HEK293 (cell line): ENCODE results near the gene DCST1.
A peak's percentile ranks its signal among the peaks of the same experiment; 100 is the strongest.

ENCODE experiments used
- BCL11A ChIP-seq: fragments of 450-650 bp; formaldehyde crosslinking; IDR thresholded peaks from 2 replicates; pipeline ENCODE4 v1.5.1; 2016; ENCODE audit warnings: low read depth, missing biosample characterization, missing genetic modification characterization
- EGR2 ChIP-seq: fragments of 450-650 bp; formaldehyde crosslinking; IDR thresholded peaks from 2 replicates; pipeline ENCODE4 v1.5.1; 2016; ENCODE audit warnings: low read depth, missing biosample characterization, missing genetic modification characterization
- GLI2 ChIP-seq: fragments of 450-650 bp; formaldehyde crosslinking; IDR thresholded peaks from 2 replicates; pipeline ENCODE4; 2017; ENCODE audit warnings: missing biosample characterization, missing genetic modification characterization, low read depth, borderline replicate concordance
- HOXD13 ChIP-seq: sonication (generic); formaldehyde crosslinking; IDR thresholded peaks from 2 replicates; pipeline ENCODE4 v1.8.0; 2022; ENCODE audit warnings: missing genetic modification reagents, borderline replicate concordance
- KLF16 ChIP-seq: fragments of 450-650 bp; formaldehyde crosslinking; IDR thresholded peaks from 2 replicates; pipeline ENCODE4 v1.5.1; 2017; ENCODE audit warnings: missing biosample characterization, missing genetic modification characterization
- KLF9 ChIP-seq: fragments of 450-650 bp; formaldehyde crosslinking; IDR thresholded peaks from 2 replicates; pipeline ENCODE4 v1.5.1; 2016; ENCODE audit warnings: missing biosample characterization, missing genetic modification characterization, low read depth
- OVOL3 ChIP-seq: fragments of 450-650 bp; formaldehyde crosslinking; IDR thresholded peaks from 2 replicates; pipeline ENCODE4 v1.5.1; 2016; ENCODE audit warnings: missing biosample characterization, missing genetic modification characterization
- TRIM28 ChIP-seq: IDR thresholded peaks from 2 replicates; pipeline ENCODE4 v1.6.1; 2011; ENCODE audit warnings: low read length, control low read depth, borderline replicate concordance
- YY2 ChIP-seq: fragments of 450-650 bp; formaldehyde crosslinking; IDR thresholded peaks from 2 replicates; pipeline ENCODE4 v1.5.1; 2016; ENCODE audit warnings: missing biosample characterization, missing genetic modification characterization
- ZBTB7A ChIP-seq: fragments of 450-650 bp; formaldehyde crosslinking; IDR thresholded peaks from 2 replicates; pipeline ENCODE4 v1.5.1; 2016; ENCODE audit warnings: low read depth, missing biosample characterization, missing genetic modification characterization
- ZEB2 ChIP-seq: fragments of 450-650 bp; formaldehyde crosslinking; IDR thresholded peaks from 2 replicates; pipeline ENCODE4 v1.5.1; 2016; ENCODE audit warnings: missing biosample characterization, missing genetic modification characterization
- ZFP37 ChIP-seq: fragments of 450-650 bp; formaldehyde crosslinking; IDR thresholded peaks from 2 replicates; pipeline ENCODE4 v1.5.1; 2016; ENCODE audit warnings: missing biosample characterization, missing genetic modification characterization
- ZNF155 ChIP-seq: fragments of 450-650 bp; formaldehyde crosslinking; IDR thresholded peaks from 2 replicates; pipeline ENCODE4 v1.5.1; 2016; ENCODE audit warnings: missing biosample characterization, missing genetic modification characterization
- ZNF23 ChIP-seq: fragments of 450-650 bp; formaldehyde crosslinking; IDR thresholded peaks from 2 replicates; pipeline ENCODE4 v1.5.1; 2016; ENCODE audit warnings: missing biosample characterization, missing genetic modification characterization, borderline replicate concordance
- ZNF248 ChIP-seq: fragments of 450-650 bp; formaldehyde crosslinking; IDR thresholded peaks from 2 replicates; pipeline ENCODE4 v1.5.1; 2017; ENCODE audit warnings: missing biosample characterization, missing genetic modification characterization
- ZNF341 ChIP-seq: fragments of 450-650 bp; formaldehyde crosslinking; IDR thresholded peaks from 2 replicates; pipeline ENCODE4; 2016; ENCODE audit warnings: low read depth, missing biosample characterization, missing genetic modification characterization
- ZNF404 ChIP-seq: fragments of 450-650 bp; formaldehyde crosslinking; IDR thresholded peaks from 2 replicates; pipeline ENCODE4 v1.5.1; 2017; ENCODE audit warnings: missing biosample characterization, missing genetic modification characterization
- ZNF433 ChIP-seq: fragments of 450-650 bp; formaldehyde crosslinking; IDR thresholded peaks from 2 replicates; pipeline ENCODE4 v1.5.1; 2016; ENCODE audit warnings: missing biosample characterization, missing genetic modification characterization, low read depth
- ZNF473 ChIP-seq: fragments of 450-650 bp; formaldehyde crosslinking; IDR thresholded peaks from 2 replicates; pipeline ENCODE4 v1.5.1; 2017; ENCODE audit warnings: missing biosample characterization, missing genetic modification characterization
- ZNF501 ChIP-seq: fragments of 450-650 bp; formaldehyde crosslinking; IDR thresholded peaks from 2 replicates; pipeline ENCODE4 v1.5.1; 2016; ENCODE audit warnings: missing biosample characterization, missing genetic modification characterization
- ZNF510 ChIP-seq: fragments of 450-650 bp; formaldehyde crosslinking; IDR thresholded peaks from 2 replicates; pipeline ENCODE4 v1.5.1; 2018; ENCODE audit warnings: mild to moderate bottlenecking, missing genetic modification characterization, missing biosample characterization; ENCODE audit not compliant: insufficient replicate concordance
- ZNF555 ChIP-seq: fragments of 450-650 bp; formaldehyde crosslinking; conservative IDR thresholded peaks from 2 replicates; pipeline ENCODE4 v1.5.1; 2017; ENCODE audit warnings: missing biosample characterization, mild to moderate bottlenecking, missing genetic modification characterization, inconsistent platforms
- ZNF621 ChIP-seq: fragments of 450-650 bp; formaldehyde crosslinking; IDR thresholded peaks from 2 replicates; pipeline ENCODE4 v1.5.1; 2017; ENCODE audit warnings: missing biosample characterization, missing genetic modification characterization
- ZNF701 ChIP-seq: fragments of 450-650 bp; formaldehyde crosslinking; IDR thresholded peaks from 2 replicates; pipeline ENCODE4 v1.5.1; 2016; ENCODE audit warnings: missing biosample characterization, missing genetic modification characterization
- ZNF707 ChIP-seq: fragments of 450-650 bp; formaldehyde crosslinking; IDR thresholded peaks from 2 replicates; pipeline ENCODE4 v1.5.1; 2016; ENCODE audit warnings: missing biosample characterization, missing genetic modification characterization
- ZNF830 ChIP-seq: fragments of 450-650 bp; IDR thresholded peaks from 2 replicates; pipeline ENCODE4 v1.5.0; 2018; ENCODE audit warnings: missing biosample characterization, missing genetic modification characterization, low read depth, mild to moderate bottlenecking, moderate library complexity
- ZSCAN23 ChIP-seq: fragments of 450-650 bp; formaldehyde crosslinking; IDR thresholded peaks from 2 replicates; pipeline ENCODE4 v1.5.1; 2016; ENCODE audit warnings: missing biosample characterization, missing genetic modification characterization
- TF ChIP-seq, protein P1 (sequence below): fragments of 450-650 bp; formaldehyde crosslinking; IDR thresholded peaks from 2 replicates; pipeline ENCODE4 v1.5.1; 2016; ENCODE audit warnings: missing biosample characterization, missing genetic modification characterization
- TF ChIP-seq, protein P2 (sequence below): fragments of 450-650 bp; formaldehyde crosslinking; IDR thresholded peaks from 2 replicates; pipeline ENCODE4 v1.5.1; 2016; ENCODE audit warnings: missing biosample characterization, missing genetic modification characterization
- TF ChIP-seq, protein P3 (sequence below): fragments of 450-650 bp; formaldehyde crosslinking; IDR thresholded peaks from 2 replicates; pipeline ENCODE4 v1.5.1; 2016; ENCODE audit warnings: missing biosample characterization, missing genetic modification characterization
- TF ChIP-seq, protein P4 (sequence below): fragments of 450-650 bp; formaldehyde crosslinking; conservative IDR thresholded peaks from 2 replicates; pipeline ENCODE4 v1.5.1; 2016; ENCODE audit warnings: low read depth, missing biosample characterization, missing genetic modification characterization

Gene DCST1

DNA sequence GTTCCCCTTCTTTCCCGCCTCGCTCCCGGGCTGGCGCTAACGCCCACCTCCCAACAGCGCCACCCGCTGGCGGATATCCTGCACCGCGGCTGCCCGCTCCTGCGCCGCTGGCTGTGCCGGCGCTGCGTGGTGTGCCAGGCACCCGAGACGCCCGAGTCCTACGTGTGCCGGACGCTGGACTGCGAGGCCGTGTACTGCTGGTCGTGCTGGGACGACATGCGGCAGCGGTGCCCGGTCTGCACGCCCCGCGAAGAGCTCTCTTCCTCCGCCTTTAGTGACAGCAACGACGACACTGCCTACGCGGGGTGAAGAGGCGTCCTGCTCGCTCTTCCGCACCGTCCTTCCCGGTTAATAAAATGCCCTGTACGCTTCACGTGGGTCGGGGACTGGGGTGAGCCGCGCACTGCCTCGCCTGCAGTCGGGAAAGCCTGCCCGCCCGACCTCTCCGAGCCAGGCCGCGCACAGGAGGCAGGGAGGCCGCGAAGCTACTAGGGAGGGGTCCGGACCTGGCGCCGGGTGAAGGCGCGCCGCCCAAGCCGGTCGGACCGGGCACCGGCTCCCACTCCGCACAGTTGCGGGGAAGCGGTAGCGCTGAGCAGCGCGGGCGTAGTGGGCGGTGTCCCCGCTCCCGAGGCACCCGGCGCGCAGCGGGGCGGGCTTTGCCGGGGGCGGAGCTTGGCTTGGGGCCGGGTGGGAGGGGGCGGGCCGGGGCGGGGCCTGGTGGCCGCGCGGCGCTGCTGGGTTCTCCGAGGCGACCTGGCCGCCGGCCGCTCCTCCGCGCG, 17.1 kb downstream of the DCST1 start, which contains the start of gene ADAM15 (continued):
- TF ChIP-seq KLF16 (tag by site-specific recombination) (peak; percentile 98), ZNF555 (tag by site-specific recombination) (no peak), ZNF707 (tag by site-specific recombination) (no peak), TRIM28 (peak; percentile 65; the same call in 1 of the 2 replicates), YY2 (tag by site-specific recombination) (no peak), ZNF621 (tag by site-specific recombination) (no peak), ZNF341 (peak; percentile 96), OVOL3 (peak; percentile 17; the same call in 1 of the 2 replicates), BCL11A (tag by site-specific recombination) (peak; percentile 88), ZNF510 (tag by site-specific recombination) (no peak), ZEB2 (tag by site-specific recombination) (peak; percentile 93), ZNF433 (tag by site-specific recombination) (no peak), KLF9 (tag by site-specific recombination) (peak; percentile 94), ZNF830 (tag by site-specific recombination) (no peak), ZNF23 (no peak), ZNF473 (tag by site-specific recombination) (no peak), ZSCAN23 (tag by site-specific recombination) (peak; percentile 88; the same call in 1 of the 2 replicates), ZBTB7A (tag by site-specific recombination) (peak; percentile 75), HOXD13 (no peak), ZNF248 (tag by site-specific recombination) (no peak), ZNF155 (tag by site-specific recombination) (no peak), ZFP37 (peak; percentile 87), GLI2 (tag by site-specific recombination) (no peak), ZNF501 (tag by site-specific recombination) (peak; percentile 91), ZNF701 (tag by site-specific recombination) (no peak), EGR2 (tag by site-specific recombination) (peak; percentile 86), ZNF404 (tag by site-specific recombination) (no peak)
- TF ChIP-seq, protein P1, sequence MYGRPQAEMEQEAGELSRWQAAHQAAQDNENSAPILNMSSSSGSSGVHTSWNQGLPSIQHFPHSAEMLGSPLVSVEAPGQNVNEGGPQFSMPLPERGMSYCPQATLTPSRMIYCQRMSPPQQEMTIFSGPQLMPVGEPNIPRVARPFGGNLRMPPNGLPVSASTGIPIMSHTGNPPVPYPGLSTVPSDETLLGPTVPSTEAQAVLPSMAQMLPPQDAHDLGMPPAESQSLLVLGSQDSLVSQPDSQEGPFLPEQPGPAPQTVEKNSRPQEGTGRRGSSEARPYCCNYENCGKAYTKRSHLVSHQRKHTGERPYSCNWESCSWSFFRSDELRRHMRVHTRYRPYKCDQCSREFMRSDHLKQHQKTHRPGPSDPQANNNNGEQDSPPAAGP (tag by site-specific recombination): peak; percentile 83
- TF ChIP-seq, protein P2, sequence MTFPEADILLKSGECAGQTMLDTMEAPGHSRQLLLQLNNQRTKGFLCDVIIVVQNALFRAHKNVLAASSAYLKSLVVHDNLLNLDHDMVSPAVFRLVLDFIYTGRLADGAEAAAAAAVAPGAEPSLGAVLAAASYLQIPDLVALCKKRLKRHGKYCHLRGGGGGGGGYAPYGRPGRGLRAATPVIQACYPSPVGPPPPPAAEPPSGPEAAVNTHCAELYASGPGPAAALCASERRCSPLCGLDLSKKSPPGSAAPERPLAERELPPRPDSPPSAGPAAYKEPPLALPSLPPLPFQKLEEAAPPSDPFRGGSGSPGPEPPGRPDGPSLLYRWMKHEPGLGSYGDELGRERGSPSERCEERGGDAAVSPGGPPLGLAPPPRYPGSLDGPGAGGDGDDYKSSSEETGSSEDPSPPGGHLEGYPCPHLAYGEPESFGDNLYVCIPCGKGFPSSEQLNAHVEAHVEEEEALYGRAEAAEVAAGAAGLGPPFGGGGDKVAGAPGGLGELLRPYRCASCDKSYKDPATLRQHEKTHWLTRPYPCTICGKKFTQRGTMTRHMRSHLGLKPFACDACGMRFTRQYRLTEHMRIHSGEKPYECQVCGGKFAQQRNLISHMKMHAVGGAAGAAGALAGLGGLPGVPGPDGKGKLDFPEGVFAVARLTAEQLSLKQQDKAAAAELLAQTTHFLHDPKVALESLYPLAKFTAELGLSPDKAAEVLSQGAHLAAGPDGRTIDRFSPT: peak; percentile 97
- TF ChIP-seq, protein P3, sequence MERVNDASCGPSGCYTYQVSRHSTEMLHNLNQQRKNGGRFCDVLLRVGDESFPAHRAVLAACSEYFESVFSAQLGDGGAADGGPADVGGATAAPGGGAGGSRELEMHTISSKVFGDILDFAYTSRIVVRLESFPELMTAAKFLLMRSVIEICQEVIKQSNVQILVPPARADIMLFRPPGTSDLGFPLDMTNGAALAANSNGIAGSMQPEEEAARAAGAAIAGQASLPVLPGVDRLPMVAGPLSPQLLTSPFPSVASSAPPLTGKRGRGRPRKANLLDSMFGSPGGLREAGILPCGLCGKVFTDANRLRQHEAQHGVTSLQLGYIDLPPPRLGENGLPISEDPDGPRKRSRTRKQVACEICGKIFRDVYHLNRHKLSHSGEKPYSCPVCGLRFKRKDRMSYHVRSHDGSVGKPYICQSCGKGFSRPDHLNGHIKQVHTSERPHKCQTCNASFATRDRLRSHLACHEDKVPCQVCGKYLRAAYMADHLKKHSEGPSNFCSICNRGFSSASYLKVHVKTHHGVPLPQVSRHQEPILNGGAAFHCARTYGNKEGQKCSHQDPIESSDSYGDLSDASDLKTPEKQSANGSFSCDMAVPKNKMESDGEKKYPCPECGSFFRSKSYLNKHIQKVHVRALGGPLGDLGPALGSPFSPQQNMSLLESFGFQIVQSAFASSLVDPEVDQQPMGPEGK (tag by site-specific recombination): peak; percentile 72
- TF ChIP-seq, protein P4, sequence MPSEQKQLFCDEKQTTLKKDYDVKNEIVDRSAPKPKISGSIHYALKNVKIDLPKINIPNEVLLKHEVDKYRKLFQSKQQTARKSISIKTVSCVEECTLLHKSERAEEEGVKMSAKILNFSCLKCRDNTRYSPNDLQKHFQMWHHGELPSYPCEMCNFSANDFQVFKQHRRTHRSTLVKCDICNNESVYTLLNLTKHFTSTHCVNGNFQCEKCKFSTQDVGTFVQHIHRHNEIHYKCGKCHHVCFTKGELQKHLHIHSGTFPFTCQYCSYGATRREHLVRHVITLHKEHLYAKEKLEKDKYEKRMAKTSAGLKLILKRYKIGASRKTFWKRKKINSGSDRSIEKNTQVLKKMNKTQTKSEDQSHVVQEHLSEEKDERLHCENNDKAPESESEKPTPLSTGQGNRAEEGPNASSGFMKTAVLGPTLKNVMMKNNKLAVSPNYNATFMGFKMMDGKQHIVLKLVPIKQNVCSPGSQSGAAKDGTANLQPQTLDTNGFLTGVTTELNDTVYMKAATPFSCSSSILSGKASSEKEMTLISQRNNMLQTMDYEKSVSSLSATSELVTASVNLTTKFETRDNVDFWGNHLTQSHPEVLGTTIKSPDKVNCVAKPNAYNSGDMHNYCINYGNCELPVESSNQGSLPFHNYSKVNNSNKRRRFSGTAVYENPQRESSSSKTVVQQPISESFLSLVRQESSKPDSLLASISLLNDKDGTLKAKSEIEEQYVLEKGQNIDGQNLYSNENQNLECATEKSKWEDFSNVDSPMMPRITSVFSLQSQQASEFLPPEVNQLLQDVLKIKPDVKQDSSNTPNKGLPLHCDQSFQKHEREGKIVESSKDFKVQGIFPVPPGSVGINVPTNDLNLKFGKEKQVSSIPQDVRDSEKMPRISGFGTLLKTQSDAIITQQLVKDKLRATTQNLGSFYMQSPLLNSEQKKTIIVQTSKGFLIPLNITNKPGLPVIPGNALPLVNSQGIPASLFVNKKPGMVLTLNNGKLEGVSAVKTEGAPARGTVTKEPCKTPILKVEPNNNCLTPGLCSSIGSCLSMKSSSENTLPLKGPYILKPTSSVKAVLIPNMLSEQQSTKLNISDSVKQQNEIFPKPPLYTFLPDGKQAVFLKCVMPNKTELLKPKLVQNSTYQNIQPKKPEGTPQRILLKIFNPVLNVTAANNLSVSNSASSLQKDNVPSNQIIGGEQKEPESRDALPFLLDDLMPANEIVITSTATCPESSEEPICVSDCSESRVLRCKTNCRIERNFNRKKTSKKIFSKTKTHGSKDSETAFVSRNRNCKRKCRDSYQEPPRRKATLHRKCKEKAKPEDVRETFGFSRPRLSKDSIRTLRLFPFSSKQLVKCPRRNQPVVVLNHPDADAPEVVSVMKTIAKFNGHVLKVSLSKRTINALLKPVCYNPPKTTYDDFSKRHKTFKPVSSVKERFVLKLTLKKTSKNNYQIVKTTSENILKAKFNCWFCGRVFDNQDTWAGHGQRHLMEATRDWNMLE (tag by site-specific recombination): no peak
